Activated CD4-positive, alpha-beta memory T cell treated with anti-CD3 and anti-CD28 coated beads, Interleukin-2, amount 10 ng/mL, durations not matched to agents 7 days and 5 days (primary cell): ENCODE measurements around the gene RASA1. TPM values are rescaled to one million over a fixed set of nuclear protein-coding genes. Genes with fewer than 3 reads are reported as not detected.
A peak's percentile ranks its signal among the peaks of the same experiment; 100 is the strongest.

Experiments
- CTCF ChIA-PET: fragments of 350-600 bp; sonication (Branson Sonifier 250); formaldehyde crosslinking; loops from one replicate; lab custom pipeline; 2021; ENCODE audit warnings: antibody characterized with exemption, inconsistent platforms; lab: Charles Lee
- POLR2A ChIA-PET: fragments of 350-600 bp; sonication (Branson Sonifier 250); formaldehyde crosslinking; loops from one replicate; lab custom pipeline; 2021; ENCODE audit warnings: antibody characterized with exemption; lab: Charles Lee
- DNase-seq: peaks from one replicate; pipeline ENCODE4 v3.0.0-alpha.2; 2020
- H3K27ac Mint-ChIP-seq: one replicate; pipeline ENCODE4 v1.8.0; 2021; ENCODE audit warnings: mild to moderate bottlenecking, mixed read lengths
- H3K27me3 Mint-ChIP-seq: one replicate; pipeline ENCODE4 v1.8.0; 2021; ENCODE audit warnings: mixed read lengths
- H3K36me3 Mint-ChIP-seq: one replicate; pipeline ENCODE4 v1.8.0; 2021; ENCODE audit warnings: low read depth, mixed read lengths
- H3K4me1 Mint-ChIP-seq: one replicate; pipeline ENCODE4 v1.8.0; 2021; ENCODE audit warnings: mixed read lengths
- H3K4me3 Mint-ChIP-seq: one replicate; pipeline ENCODE4 v1.8.0; 2021; ENCODE audit warnings: mild to moderate bottlenecking, mixed read lengths
- H3K9me3 Mint-ChIP-seq: one replicate; pipeline ENCODE4 v1.8.0; 2021; ENCODE audit warnings: mixed read lengths
- total RNA-seq, 2 experiments: library from RNA; stranded (reverse); gene quantifications; one replicate each; pipeline ENCODE4 v1.2.3, GENCODE V29; 2021

The RASA1 gene
- total RNA-seq: 10 to 100 TPM; 22.5 to 23.5 TPM

DNA sequence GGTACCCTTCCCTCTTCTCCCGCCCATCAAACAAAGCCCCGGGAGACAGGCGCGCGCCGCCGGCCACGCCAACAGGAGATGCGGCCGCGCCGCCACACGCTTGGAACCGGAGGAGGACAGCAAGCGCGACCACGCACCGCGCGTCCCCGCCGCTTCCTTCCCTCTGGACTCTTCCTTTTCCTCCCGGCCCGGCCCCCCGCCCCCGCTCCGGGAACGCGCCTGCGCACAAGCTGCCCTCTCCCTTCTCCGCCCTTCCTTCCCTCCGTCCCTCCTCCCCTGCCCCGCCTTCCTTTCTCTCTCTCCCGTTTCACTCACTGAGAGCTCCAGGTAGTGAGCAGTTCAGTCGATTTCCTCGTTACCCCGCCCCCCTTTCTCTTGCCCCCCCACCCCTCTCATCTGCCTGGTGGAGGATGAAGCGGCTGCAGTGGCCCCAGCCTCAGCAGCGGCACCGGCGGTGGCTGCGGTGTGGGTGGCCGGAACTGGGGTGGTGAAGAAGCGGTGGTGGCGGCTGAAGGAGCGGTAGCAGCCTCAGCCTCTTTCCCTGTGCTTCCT, at the start of gene RASA1:
TSS of gene RASA1 (plus strand) at position 310 of the 552 bp plus-strand sequence. CDS start 569 bp downstream, outside the sequence.
- Mint-ChIP-seq H3K36me3 (peaks cover 25% of the 10 kb centered on the region), H3K27ac (peak within 1 kb of the TSS; percentile 90), H3K9me3 (no peaks in the 10 kb centered on the region), H3K4me3 (peak within 1 kb of the TSS; percentile 91), H3K4me1 (peaks cover 36% of the 10 kb centered on the region), H3K27me3 (peaks cover 3% of the 10 kb centered on the region)
- ChIA-PET CTCF (interaction anchor here (0.7 to 2.8 kb wide), 7 partner anchors 9 to 150 kb away, joined by 3 to 16 read pairs (median 3); no protein-coding TSS in a partner anchor), POLR2A (interaction anchor here (1.0 to 2.6 kb wide), 12 partner anchors 14 to 462 kb away, joined by 3 to 13 read pairs (median 4); partner anchors contain the start of gene CCNH)
- peak; percentile 84 for DNase-seq

GRCh38 chr5:87229780-87230179, 37.9 kb upstream of the RASA1 start:
- no peaks in the 10 kb centered on the region for H3K4me1 Mint-ChIP-seq
- CTCF ChIA-PET: no interaction called here
- POLR2A ChIA-PET: no interaction called here
- no peaks in the 10 kb centered on the region for H3K27me3 Mint-ChIP-seq
- H3K4me3 Mint-ChIP-seq: no peak overlapping the region
- H3K27ac Mint-ChIP-seq: no peak overlapping the region
- DNase-seq: no peak
- no peaks in the 10 kb centered on the region for H3K9me3 Mint-ChIP-seq
- no peaks in the 10 kb centered on the region for H3K36me3 Mint-ChIP-seq

DNA sequence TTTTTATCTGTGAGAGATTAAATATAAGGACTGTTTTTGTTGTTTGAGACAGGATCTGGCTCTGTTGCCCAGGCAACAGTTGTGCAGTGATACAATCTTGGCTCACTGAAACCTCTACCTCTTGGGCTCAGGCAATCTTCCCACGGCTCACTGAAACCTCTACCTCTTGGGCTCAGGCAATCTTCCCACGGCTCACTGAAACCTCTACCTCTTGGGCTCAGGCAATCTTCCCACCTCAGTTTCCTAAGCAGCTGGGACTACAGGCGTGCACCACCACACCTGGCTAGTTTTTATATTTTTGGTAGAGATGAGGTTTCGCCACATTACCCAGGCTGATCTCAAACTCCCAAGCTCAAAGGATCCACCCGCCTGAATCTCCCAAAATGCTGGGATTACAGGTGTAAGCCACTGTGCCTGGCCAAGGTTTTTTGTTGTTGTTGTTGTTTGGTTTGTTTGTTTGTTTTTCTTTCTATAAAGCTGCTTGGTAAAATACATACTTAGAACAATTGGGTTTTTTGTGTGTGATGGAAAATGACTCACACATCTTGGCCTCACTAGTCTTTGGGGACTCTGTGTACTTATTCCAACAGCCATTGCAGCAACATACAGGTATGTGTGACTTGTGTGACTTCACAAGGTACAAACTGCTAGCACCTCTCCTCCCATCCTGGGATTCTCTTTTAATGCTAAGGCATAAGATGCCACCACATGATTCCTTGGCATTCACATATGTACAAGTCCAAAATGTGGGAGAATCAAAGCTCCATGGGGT, 36.5 kb upstream of the RASA1 start:
- Mint-ChIP-seq H3K36me3 (no peaks in the 10 kb centered on the region), H3K4me1 (no peaks in the 10 kb centered on the region), H3K9me3 (no peaks in the 10 kb centered on the region), H3K27ac (no peak overlapping the region), H3K27me3 (peaks cover 1% of the 10 kb centered on the region), H3K4me3 (no peak overlapping the region)
- no peak for DNase-seq
- ChIA-PET POLR2A (no interaction called here), CTCF (no interaction called here)

DNA sequence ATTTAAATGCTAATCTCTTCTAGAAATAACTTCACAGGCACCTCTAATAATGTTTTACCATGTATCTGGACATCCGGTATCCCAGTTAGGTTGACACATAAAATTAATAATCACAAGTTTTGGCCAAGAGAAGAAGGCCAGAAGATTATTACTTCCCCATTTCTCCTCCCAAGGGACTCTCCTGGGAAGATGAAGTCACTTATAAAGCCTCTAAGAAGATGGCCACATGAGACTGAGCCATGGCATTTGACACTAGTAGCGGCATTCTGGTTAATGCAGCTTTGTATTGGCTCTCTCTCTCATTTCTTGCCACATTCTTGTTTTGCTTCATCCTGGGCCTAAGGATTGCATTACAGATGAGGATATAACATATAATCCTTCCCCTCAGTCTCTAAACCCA, 34.5 kb upstream of the RASA1 start:
- no peaks in the 10 kb centered on the region for H3K4me1 Mint-ChIP-seq
- H3K27me3 Mint-ChIP-seq: peaks cover 1% of the 10 kb centered on the region
- no peak overlapping the region for H3K4me3 Mint-ChIP-seq
- H3K9me3 Mint-ChIP-seq: no peaks in the 10 kb centered on the region
- DNase-seq: no peak
- H3K36me3 Mint-ChIP-seq: no peaks in the 10 kb centered on the region
- POLR2A ChIA-PET: no interaction called here
- CTCF ChIA-PET: no interaction called here
- H3K27ac Mint-ChIP-seq: no peak overlapping the region

GRCh38 chr5:87241555-87241954, 26.1 kb upstream of the RASA1 start:
- Mint-ChIP-seq H3K27me3 (no peaks in the 10 kb centered on the region), H3K4me1 (peaks cover 5% of the 10 kb centered on the region), H3K36me3 (no peaks in the 10 kb centered on the region), H3K27ac (no peak overlapping the region), H3K4me3 (no peak overlapping the region), H3K9me3 (no peaks in the 10 kb centered on the region)
- CTCF ChIA-PET: no interaction called here
- POLR2A ChIA-PET: no interaction called here
- DNase-seq: no peak

DNA sequence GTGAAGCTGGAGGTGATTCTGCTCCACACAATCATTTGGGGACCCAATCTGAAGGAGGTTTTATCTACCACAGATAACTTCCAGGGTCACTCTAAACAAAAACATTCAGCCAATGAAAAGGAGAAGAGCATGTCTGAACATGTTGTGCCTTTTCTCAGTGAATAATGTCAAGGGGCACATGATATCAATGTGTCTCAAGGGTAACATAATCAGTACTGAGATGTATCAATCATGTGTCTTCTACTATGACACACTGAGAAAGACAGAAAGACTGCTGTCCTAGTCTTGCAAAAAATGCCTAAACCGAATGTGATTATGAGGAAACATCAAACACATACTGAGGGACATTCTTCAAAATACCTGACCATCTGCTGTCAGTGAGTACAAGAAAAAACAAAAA, 25.4 kb upstream of the RASA1 start:
- Mint-ChIP-seq H3K4me3 (no peak overlapping the region), H3K27me3 (no peaks in the 10 kb centered on the region), H3K27ac (no peak overlapping the region), H3K36me3 (no peaks in the 10 kb centered on the region), H3K4me1 (peaks cover 5% of the 10 kb centered on the region), H3K9me3 (no peaks in the 10 kb centered on the region)
- ChIA-PET POLR2A (no interaction called here), CTCF (interaction anchor here (1.1 kb wide), 1 partner anchor 158 kb away, joined by 3 read pairs; no protein-coding TSS in a partner anchor)
- no peak for DNase-seq

GRCh38 chr5:87243161-87243844, 24.4 kb upstream of the RASA1 start:
- ChIA-PET POLR2A (no interaction called here), CTCF (interaction anchor here (1.1 kb wide), 1 partner anchor 157 kb away, joined by 3 read pairs; no protein-coding TSS in a partner anchor)
- Mint-ChIP-seq H3K9me3 (no peaks in the 10 kb centered on the region), H3K4me3 (no peak overlapping the region), H3K36me3 (no peaks in the 10 kb centered on the region), H3K27ac (no peak overlapping the region), H3K27me3 (no peaks in the 10 kb centered on the region), H3K4me1 (peaks cover 5% of the 10 kb centered on the region)
- no peak for DNase-seq

GRCh38 chr5:87245451-87245850, 22.2 kb upstream of the RASA1 start:
- ChIA-PET CTCF (no interaction called here), POLR2A (no interaction called here)
- Mint-ChIP-seq H3K9me3 (no peaks in the 10 kb centered on the region), H3K4me3 (no peak overlapping the region), H3K27ac (no peak overlapping the region), H3K27me3 (no peaks in the 10 kb centered on the region), H3K4me1 (peaks cover 5% of the 10 kb centered on the region), H3K36me3 (no peaks in the 10 kb centered on the region)
- no peak for DNase-seq

DNA sequence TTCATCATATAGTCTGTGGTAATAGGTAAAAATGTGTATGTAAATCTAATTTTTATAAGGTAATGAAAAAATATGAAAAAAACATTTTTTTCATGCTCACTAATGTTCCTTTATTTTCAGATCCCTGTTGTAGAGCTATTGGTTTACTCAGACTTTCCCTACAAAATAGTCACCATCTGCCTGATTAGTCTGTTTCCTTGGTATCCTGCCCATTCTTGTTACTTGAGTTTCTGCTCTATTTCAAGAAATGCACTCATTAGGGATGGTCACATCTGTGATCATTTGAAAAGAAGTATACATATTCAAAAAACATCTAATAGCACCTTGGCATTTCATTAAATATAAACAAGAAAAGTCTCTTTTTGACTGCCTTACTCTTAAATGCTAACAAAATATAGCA, 21.6 kb upstream of the RASA1 start:
- no peak overlapping the region for H3K27ac Mint-ChIP-seq
- no peak for DNase-seq
- ChIA-PET POLR2A (no interaction called here), CTCF (no interaction called here)
- no peaks in the 10 kb centered on the region for H3K9me3 Mint-ChIP-seq
- peaks cover 5% of the 10 kb centered on the region for H3K4me1 Mint-ChIP-seq
- H3K36me3 Mint-ChIP-seq: no peaks in the 10 kb centered on the region
- no peak overlapping the region for H3K4me3 Mint-ChIP-seq
- no peaks in the 10 kb centered on the region for H3K27me3 Mint-ChIP-seq

DNA sequence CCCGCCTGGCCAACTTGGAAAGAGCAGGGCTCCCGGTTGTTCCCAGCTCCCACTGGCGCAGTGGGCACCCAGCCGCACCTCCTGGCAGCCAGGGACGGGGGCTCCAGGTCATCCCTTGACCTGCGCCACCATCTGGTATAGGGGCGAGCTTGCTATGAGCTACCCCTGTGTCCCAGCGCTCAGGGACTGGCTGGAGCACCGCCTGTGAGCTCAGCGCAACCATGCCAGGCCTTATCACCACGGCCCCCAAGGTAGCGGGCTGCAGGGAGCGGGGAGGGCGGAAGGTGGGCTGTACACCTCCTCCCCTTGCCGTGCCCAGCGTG, 15.4 kb upstream of the RASA1 start:
- no peak overlapping the region for H3K4me3 Mint-ChIP-seq
- peaks cover 5% of the 10 kb centered on the region for H3K27me3 Mint-ChIP-seq
- CTCF ChIA-PET: interaction anchor here (0.6 kb wide), 1 partner anchor 16 kb away, joined by 5 read pairs; the partner anchor contains the start of gene RASA1
- no peaks in the 10 kb centered on the region for H3K9me3 Mint-ChIP-seq
- no peak overlapping the region for H3K27ac Mint-ChIP-seq
- no peaks in the 10 kb centered on the region for H3K36me3 Mint-ChIP-seq
- DNase-seq: no peak
- POLR2A ChIA-PET: no interaction called here
- H3K4me1 Mint-ChIP-seq: no peaks in the 10 kb centered on the region

GRCh38 chr5:87254035-87254434, 13.6 kb upstream of the RASA1 start:
- H3K4me3 Mint-ChIP-seq: no peak overlapping the region
- H3K27me3 Mint-ChIP-seq: peaks cover 5% of the 10 kb centered on the region
- peaks cover 2% of the 10 kb centered on the region for H3K4me1 Mint-ChIP-seq
- H3K36me3 Mint-ChIP-seq: no peaks in the 10 kb centered on the region
- no peaks in the 10 kb centered on the region for H3K9me3 Mint-ChIP-seq
- POLR2A ChIA-PET: no interaction called here
- no peak for DNase-seq
- CTCF ChIA-PET: interaction anchor here (1.1 kb wide), 1 partner anchor 146 kb away, joined by 4 read pairs; no protein-coding TSS in a partner anchor
- H3K27ac Mint-ChIP-seq: no peak overlapping the region

GRCh38 chr5:87258507-87258906, 9.2 kb upstream of the RASA1 start:
- CTCF ChIA-PET: no interaction called here
- peaks cover 2% of the 10 kb centered on the region for H3K4me1 Mint-ChIP-seq
- H3K9me3 Mint-ChIP-seq: no peaks in the 10 kb centered on the region
- H3K27ac Mint-ChIP-seq: no peak overlapping the region
- H3K36me3 Mint-ChIP-seq: no peaks in the 10 kb centered on the region
- no peak overlapping the region for H3K4me3 Mint-ChIP-seq
- POLR2A ChIA-PET: no interaction called here
- peaks cover 8% of the 10 kb centered on the region for H3K27me3 Mint-ChIP-seq
- DNase-seq: no peak

DNA sequence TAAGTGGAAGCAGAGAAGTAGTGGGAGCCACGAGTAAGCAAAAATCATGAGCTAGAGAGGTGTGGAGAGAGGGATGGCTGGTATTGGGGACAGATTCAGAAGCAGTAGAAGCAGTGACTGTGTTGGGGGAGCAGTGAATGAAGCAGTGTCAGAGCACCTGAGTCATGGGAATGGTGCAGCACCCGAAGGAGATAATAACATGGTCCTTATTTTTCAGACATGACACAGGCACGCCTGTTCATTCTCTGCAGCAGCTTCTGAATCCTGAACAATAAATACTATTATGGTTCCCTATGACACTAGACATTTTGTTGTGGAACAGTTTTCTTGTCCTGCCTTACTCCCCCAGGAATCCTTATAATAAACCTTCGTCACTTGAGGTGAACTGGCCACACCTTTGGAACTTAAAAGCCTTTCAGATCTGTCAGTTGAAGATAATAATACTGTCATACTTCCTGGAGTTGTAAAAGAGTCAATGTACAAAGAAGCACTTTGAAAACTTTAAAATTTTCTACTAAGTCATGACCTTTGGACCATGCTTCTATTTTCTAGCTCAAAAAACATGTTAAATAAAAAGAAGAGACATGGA, 7.0 kb upstream of the RASA1 start:
- CTCF ChIA-PET: interaction anchor here (1.1 kb wide), 1 partner anchor 21 kb away, joined by 3 read pairs; no protein-coding TSS in a partner anchor
- Mint-ChIP-seq H3K27ac (no peak overlapping the region), H3K9me3 (no peaks in the 10 kb centered on the region), H3K4me3 (no peak overlapping the region), H3K4me1 (peaks cover 2% of the 10 kb centered on the region), H3K36me3 (no peaks in the 10 kb centered on the region), H3K27me3 (peaks cover 5% of the 10 kb centered on the region)
- POLR2A ChIA-PET: interaction anchor here (0.7 kb wide), 1 partner anchor 9 kb away, joined by 4 read pairs; no protein-coding TSS in a partner anchor
- no peak for DNase-seq
